T-helper 2 cell treated with Interferon-gamma antibody and Interleukin-4, amounts not matched to agents 5 μg/mL and 100 μg/mL, for 36 hours (primary cell): ENCODE data around the gene METAP2.
A peak's percentile ranks its signal among the peaks of the same experiment; 100 is the strongest.

Experiments
- DNase-seq: peaks from one replicate; pipeline ENCODE4 v3.0.0; 2021; ENCODE audit warnings: low spot score
- H3K27ac Mint-ChIP-seq: one replicate; pipeline ENCODE4 v1.8.0; 2021; ENCODE audit warnings: mild to moderate bottlenecking, mixed read lengths
- H3K27me3 Mint-ChIP-seq: one replicate; pipeline ENCODE4 v1.8.0; 2021; ENCODE audit warnings: low read depth, mixed read lengths
- H3K36me3 Mint-ChIP-seq: one replicate; pipeline ENCODE4 v1.8.0; 2021; ENCODE audit warnings: low read depth, mixed read lengths
- H3K4me1 Mint-ChIP-seq: one replicate; pipeline ENCODE4 v1.8.0; 2021; ENCODE audit warnings: low read depth, mixed read lengths
- H3K4me3 Mint-ChIP-seq: one replicate; pipeline ENCODE4 v1.8.0; 2022; ENCODE audit warnings: mild to moderate bottlenecking, moderate library complexity, mixed read lengths
- H3K9me3 Mint-ChIP-seq: one replicate; pipeline ENCODE4 v1.8.0; 2021; ENCODE audit warnings: mixed read lengths

Gene METAP2

DNA sequence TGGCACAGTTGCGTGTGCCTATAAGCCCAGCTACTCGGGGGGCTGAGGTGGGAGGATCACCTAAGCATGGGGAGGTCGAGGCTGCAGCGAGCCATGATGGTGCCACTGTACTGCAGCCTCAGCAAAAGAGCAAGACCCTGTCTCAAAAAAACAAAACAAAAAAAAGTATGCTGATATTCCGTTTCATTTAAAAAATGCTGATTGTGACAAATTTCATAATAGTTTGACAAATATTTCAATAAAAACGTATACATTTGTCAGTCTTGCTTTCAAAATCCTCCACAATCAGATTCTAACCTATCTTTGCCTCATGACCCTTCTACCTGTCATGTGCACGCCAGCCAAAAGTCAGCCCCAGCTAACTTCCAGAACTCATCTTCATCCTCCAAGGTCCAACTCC is 67.5 kb downstream of the METAP2 start:
- no peaks in the 10 kb centered on the region for H3K9me3 Mint-ChIP-seq
- H3K4me1 Mint-ChIP-seq: peaks cover 1% of the 10 kb centered on the region
- H3K4me3 Mint-ChIP-seq: no peak overlapping the region
- no peaks in the 10 kb centered on the region for H3K36me3 Mint-ChIP-seq
- peaks cover 4% of the 10 kb centered on the region for H3K27me3 Mint-ChIP-seq
- H3K27ac Mint-ChIP-seq: no peak overlapping the region
- DNase-seq: no peak

DNA sequence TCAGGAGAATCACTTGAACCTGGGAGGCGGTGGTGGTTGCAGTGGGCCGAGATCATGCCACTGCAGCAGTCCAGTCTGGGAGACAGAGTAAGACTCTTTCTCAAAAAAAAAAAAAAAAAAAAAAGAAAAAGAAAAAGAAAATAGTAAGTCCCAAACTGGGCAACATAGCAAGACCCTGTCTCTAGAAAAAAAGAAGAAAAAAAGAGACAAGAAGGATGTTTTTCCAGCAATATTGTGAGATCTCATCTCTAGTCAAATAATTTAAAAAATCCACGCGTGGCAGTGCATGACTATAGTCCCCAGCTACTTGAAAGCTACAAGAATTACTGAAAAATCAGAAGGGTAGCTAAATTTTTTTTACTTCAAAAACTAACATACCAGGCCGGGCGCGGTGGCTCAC is 69.4 kb downstream of the METAP2 start:
- H3K36me3 Mint-ChIP-seq: no peaks in the 10 kb centered on the region
- no peaks in the 10 kb centered on the region for H3K9me3 Mint-ChIP-seq
- no peak overlapping the region for H3K4me3 Mint-ChIP-seq
- H3K4me1 Mint-ChIP-seq: peaks cover 14% of the 10 kb centered on the region
- peaks cover 17% of the 10 kb centered on the region for H3K27me3 Mint-ChIP-seq
- no peak for DNase-seq
- no peak overlapping the region for H3K27ac Mint-ChIP-seq

DNA sequence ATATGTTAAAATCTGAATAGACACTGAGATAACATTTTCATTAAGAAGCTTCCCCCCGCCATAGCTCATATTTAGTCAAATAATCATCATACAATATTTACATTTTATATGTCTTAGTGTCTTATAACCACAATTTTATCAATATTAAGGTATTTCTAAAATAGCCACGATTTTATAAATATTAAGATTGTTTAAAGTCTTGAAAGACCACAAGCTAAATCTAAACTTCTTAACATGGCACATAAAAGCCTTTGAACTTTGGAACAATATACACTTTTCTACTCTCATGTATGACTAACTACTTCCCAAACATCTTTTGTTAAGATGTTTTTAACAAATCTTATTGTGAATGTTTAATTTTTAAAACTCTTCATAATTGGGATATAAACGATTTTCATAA is 70.8 kb downstream of the METAP2 start:
- H3K27ac Mint-ChIP-seq: no peak overlapping the region
- DNase-seq: no peak
- peaks cover 20% of the 10 kb centered on the region for H3K4me1 Mint-ChIP-seq
- H3K36me3 Mint-ChIP-seq: peaks cover 5% of the 10 kb centered on the region
- peaks cover 7% of the 10 kb centered on the region for H3K9me3 Mint-ChIP-seq
- no peak overlapping the region for H3K4me3 Mint-ChIP-seq
- peaks cover 23% of the 10 kb centered on the region for H3K27me3 Mint-ChIP-seq

DNA sequence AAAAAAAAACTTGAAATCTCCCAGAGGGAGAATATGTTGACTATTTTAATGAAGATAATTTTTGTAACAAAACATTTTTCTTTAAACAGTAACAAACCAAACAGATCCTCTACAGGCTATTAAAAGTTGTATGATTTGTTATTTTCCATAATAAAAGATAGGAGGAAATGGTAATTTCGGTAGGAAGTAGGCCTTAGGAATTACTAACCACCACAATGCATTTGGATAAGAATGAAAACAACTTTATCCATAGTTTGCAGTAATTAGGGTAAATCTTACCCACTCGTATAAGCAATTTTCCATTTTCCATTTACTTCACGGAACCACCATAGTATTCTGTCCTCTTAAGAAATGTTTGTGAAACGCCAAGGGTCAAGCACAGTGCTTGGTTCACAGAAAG is 71.4 kb downstream of the METAP2 start:
- Mint-ChIP-seq H3K4me1 (peaks cover 20% of the 10 kb centered on the region), H3K4me3 (no peak overlapping the region), H3K27me3 (peaks cover 21% of the 10 kb centered on the region), H3K36me3 (peaks cover 5% of the 10 kb centered on the region), H3K27ac (no peak overlapping the region), H3K9me3 (peaks cover 7% of the 10 kb centered on the region)
- no peak for DNase-seq

DNA sequence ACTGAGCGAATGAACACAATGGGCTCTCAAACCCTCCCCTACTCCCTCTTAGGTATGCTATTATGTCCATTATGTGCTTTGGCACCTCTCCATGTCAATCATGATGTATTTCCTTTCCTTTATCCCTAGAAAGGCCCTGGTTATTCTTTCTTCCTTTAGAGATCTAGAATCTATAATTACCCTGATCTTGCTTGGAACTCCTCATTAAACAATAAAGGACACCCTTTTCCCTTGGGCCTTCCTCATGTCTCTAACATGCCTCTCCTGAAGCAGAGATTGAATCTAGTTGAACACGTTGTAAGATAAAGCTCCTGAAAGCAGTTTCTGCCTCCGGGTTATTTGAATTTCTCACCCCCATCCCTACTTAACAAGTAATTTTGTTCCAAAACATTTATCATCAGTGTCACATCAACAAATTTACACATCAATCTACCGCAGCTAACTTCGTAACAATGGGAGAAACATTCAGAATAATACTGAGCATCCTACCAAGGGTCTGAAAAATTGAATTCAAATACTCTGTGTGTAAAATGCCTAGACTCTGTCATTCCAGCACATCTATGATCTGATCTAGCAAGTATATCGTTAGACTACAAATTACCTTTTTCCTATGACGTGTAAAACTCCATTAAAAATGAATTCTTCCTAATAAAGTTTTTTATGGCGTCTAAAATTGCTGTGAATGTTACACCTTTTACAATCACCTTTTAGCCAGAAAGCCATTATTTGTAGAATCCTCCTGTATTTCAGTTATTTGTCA is 72.0 kb downstream of the METAP2 start:
- Mint-ChIP-seq H3K9me3 (peaks cover 7% of the 10 kb centered on the region), H3K27ac (no peak overlapping the region), H3K4me1 (peaks cover 23% of the 10 kb centered on the region), H3K27me3 (peaks cover 21% of the 10 kb centered on the region), H3K4me3 (no peak overlapping the region), H3K36me3 (peaks cover 5% of the 10 kb centered on the region)
- DNase-seq: no peak

DNA sequence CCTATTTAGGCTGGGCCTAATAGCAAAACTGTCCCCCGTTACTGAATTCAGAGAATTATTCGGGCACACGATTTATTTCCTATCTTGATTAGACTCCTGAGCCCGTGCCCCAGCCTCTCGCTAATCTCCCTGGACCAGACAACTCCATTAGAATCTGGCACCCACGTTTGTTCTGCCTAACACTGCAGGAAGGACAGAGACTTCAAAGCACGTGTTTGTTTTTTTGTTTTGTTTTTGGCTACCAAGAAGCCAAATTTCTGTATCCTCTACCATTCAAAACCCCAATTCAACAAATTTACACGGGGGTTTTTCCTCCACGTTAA is 72.5 kb downstream of the METAP2 start:
- Mint-ChIP-seq H3K4me3 (peak overlapping the region; percentile 89), H3K36me3 (peaks cover 5% of the 10 kb centered on the region), H3K9me3 (peaks cover 7% of the 10 kb centered on the region), H3K4me1 (peaks cover 28% of the 10 kb centered on the region), H3K27ac (no peak overlapping the region), H3K27me3 (peaks cover 21% of the 10 kb centered on the region)
- DNase-seq: no peak

DNA sequence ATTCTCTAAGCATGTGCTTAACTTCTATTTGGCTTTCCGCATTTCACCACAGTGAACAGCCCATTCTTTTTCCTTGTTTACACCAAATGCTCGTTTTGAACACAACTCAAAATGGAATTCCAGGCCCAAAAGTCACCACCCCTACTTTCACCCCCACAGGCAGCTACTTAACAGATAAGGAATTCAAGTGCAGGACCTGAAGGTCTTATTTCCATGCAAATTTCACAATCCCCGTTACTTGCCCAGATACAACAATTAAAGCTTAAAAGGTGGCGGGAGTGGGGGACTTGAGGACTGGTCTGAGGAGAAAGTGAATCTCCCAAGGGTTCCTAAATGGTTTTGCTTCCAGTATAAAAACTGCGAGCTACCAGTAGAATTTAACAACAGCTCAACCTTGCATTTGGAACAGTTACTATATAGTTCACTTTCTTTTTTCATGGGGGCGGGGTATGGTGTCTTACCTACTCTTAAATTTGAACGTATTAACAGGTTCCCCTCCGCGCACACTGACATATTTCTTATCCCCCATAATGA is 73.6 kb downstream of the METAP2 start:
- no peak for DNase-seq
- H3K36me3 Mint-ChIP-seq: peaks cover 5% of the 10 kb centered on the region
- H3K9me3 Mint-ChIP-seq: peaks cover 7% of the 10 kb centered on the region
- H3K27ac Mint-ChIP-seq: peak overlapping the region; percentile 82
- peaks cover 36% of the 10 kb centered on the region for H3K4me1 Mint-ChIP-seq
- H3K27me3 Mint-ChIP-seq: peaks cover 21% of the 10 kb centered on the region
- peak overlapping the region; percentile 89 for H3K4me3 Mint-ChIP-seq

DNA sequence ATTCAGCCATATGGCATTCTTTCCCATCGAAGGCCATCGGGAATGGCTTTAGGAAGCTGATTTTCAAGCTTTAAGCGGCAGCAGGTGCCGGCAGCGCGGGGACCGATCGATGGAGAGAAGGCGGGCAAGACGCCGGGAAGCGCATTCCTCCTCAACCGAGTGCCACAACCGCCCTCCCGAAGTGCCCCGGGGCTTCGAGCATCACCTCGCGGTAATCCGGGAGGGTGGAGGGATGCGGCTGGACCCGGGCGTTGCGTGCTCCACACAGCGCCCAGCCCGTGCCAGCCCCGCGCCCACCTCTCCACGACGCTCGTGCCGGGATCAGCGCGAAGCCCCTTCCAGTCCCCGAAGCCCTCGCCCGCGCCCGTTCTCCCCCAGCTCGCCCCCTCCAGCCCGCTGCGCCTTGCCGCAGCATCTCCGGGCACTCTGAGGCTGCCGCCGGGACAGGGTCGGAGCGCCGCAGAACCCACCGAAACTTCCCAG is 74.1 kb downstream of the METAP2 start:
- Mint-ChIP-seq H3K27me3 (peaks cover 21% of the 10 kb centered on the region), H3K9me3 (peaks cover 7% of the 10 kb centered on the region), H3K27ac (peak overlapping the region; percentile 82), H3K4me3 (peak overlapping the region; percentile 89), H3K4me1 (peaks cover 39% of the 10 kb centered on the region), H3K36me3 (peaks cover 5% of the 10 kb centered on the region)
- peak; percentile 17 for DNase-seq

DNA sequence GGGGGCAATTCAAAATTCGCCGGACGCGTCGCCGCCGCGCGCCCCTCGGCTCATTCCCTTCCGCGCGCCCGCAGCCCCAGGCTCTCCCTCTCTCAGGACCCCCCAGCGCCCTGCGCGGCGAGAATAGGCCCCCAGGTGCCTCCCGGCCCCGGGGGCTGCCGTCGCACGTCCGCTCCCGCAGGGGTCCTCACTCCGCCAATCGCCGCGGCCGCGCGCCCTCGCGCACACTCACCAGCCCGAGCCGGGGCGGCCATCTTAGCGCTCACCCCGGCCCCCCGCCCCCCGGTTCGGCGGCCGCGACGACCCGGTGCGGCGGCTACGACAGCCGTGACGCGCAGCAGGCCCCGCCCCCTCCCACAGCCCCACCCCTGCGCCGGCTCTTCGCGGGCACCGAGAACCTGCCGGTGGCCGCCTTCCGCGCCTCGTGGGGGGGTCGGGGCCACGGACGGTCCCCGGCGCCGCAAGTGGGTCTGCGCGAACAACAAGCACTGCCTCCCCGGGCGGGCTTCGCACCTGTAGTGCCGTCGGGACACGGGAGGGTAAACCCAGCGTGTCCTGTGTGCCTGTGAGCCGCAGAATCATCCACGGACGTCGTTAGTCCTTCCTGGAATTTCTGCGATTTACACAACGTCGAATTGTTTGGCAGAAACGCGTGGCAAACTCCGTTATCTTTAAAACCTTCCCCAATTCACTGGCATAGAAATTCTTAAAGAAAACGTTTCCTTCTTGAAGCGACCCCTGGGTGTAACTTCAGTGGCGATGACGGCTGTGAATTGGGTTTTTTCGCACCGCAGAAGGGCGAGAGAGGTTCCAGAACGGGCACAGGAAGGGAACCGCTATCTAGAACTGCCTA is 74.8 kb downstream of the METAP2 start:
- Mint-ChIP-seq H3K4me3 (peak overlapping the region; percentile 89), H3K36me3 (peaks cover 5% of the 10 kb centered on the region), H3K9me3 (peaks cover 7% of the 10 kb centered on the region), H3K27ac (peak overlapping the region; percentile 74), H3K27me3 (peaks cover 21% of the 10 kb centered on the region), H3K4me1 (peaks cover 44% of the 10 kb centered on the region)
- DNase-seq: peak; percentile 65

DNA sequence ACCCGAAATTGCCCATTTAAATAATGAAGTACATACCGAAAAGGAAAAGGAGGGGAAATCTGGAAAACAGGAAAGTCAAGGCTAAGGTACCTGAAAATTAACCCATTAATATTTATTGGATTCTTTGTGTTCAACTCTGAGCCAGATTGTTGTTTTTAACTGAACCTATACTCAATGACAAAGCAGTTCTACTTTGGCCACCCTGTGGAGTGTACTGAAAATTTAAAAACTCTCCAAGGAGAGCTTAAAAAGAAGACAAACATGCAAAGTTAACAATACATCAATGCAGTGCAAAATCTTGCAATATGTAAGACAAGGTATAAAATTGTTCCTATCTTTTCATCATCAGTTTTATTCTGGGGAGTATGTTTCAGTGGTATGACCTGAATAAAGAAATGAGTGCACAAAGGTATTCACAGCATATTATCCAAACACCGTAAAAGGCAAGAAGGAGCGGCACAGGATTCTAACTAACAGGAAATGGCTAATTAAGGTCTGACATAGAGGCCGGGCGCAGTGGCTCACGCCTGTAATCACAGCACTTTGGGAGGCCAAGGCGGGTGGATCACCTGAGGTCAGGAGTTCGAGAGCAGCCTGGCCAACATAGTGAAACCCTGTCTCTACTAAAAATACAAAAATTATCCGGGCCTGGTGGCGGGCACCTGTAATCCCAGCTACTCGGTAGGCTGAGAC is 75.6 kb downstream of the METAP2 start:
- Mint-ChIP-seq H3K4me1 (peaks cover 46% of the 10 kb centered on the region), H3K27me3 (peaks cover 21% of the 10 kb centered on the region), H3K27ac (peak overlapping the region; percentile 74), H3K36me3 (peaks cover 5% of the 10 kb centered on the region), H3K9me3 (peaks cover 7% of the 10 kb centered on the region), H3K4me3 (peak overlapping the region; percentile 89)
- no peak for DNase-seq

DNA sequence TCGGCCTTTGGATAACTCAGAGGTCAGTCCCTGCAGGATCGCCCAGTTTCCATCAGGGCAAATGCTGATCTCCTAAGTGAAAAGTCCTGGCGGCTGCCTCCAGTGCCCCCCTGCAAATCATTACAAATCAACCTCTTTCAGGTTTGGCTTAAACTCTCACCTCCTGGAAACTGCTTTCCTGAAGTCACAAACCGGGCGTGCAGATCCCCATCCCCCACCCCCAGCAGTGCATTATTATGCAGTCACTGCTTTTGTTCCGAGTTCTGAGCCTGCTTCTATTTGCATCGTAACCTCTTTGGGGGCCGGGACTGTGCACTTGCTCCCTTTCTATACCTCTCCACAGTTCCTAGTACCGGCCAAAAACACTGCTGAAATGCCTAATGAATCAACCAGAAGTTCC is 77.4 kb downstream of the METAP2 start, which contains the start of gene USP44:
USP44 (minus strand) TSS at position 172 of the 400 bp plus-strand sequence. CDS start 17,220 bp downstream, outside the sequence.
- DNase-seq: no peak
- Mint-ChIP-seq H3K27ac (peak within 1 kb of the TSS; percentile 78), H3K27me3 (peaks cover 21% of the 10 kb centered on the region), H3K9me3 (peaks cover 7% of the 10 kb centered on the region), H3K36me3 (peaks cover 5% of the 10 kb centered on the region), H3K4me3 (peak within 1 kb of the TSS; percentile 75), H3K4me1 (peaks cover 51% of the 10 kb centered on the region)

DNA sequence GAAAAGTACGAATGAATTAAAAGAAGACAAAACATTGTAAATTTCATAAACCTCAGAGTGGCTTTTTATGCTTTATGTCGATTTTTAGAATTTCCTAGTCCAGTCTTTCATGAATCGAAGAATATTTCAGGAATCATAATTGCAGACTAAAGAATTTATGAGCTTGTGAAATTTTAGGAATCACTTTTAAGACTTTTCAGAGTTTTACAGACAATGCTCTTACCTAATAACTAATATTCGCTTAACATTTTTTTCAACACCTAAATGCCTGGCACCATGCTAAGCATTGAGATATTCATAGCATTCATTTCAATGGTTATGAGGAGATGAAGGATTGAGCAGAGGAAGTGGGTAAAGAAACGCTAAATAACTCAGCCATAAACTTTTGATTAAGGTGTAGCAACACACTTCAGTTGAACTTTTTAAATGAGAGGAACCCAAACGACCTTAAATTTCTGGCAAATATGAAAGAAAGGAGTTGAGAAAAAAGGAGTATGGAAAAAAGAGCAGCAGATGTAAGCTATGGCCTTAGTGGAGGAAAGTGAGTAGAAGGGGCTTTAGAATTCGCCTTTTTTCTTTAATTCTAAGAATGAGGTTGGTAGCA is 78.1 kb downstream of the METAP2 start:
- H3K36me3 Mint-ChIP-seq: peaks cover 5% of the 10 kb centered on the region
- no peak for DNase-seq
- H3K4me3 Mint-ChIP-seq: peak overlapping the region; percentile 75
- H3K9me3 Mint-ChIP-seq: peaks cover 7% of the 10 kb centered on the region
- H3K27me3 Mint-ChIP-seq: peaks cover 15% of the 10 kb centered on the region
- peak overlapping the region; percentile 78 for H3K27ac Mint-ChIP-seq
- peaks cover 45% of the 10 kb centered on the region for H3K4me1 Mint-ChIP-seq

DNA sequence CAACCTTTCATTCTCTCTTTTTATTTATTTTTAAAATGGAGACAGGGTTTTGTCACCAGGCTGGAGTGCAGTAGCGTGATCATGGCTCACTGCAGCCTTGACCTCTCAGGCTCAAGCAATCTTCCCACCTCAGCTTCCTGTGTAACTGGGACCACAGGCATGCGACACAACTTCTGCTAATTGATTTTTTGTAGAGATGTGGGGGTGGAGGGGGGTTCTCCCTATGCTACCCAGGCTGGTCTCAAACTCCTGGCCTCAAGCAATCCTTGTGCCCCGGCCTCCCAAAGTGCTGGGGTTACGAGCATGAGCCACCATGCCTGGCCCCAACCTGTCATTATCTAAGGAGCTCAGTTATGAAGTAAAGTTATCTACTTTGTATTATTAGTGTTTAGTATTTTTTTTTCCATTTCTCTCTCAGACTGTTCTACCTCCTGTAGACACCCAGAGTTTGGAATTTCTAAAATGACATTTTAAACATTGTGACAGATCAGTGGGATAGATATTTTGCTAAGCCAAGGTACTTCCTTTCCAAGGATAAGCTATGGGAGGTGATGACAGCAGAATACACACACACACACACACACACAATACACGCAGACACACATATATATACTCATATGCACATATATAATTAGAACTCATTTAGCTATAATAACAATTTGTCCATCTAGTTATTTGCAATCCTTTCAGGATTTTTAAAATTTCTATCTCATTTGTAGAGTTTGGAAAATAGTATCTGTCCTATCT is 79.4 kb downstream of the METAP2 start:
- DNase-seq: no peak
- peaks cover 37% of the 10 kb centered on the region for H3K4me1 Mint-ChIP-seq
- peaks cover 7% of the 10 kb centered on the region for H3K9me3 Mint-ChIP-seq
- peaks cover 9% of the 10 kb centered on the region for H3K27me3 Mint-ChIP-seq
- H3K4me3 Mint-ChIP-seq: peak overlapping the region; percentile 75
- peak overlapping the region; percentile 62 for H3K27ac Mint-ChIP-seq
- peaks cover 5% of the 10 kb centered on the region for H3K36me3 Mint-ChIP-seq
